Middle frontal gyrus (tissue), 1 donor: ENCODE measurements around the gene PNRC2.

Experiments
- DNase-seq: peaks from one replicate; pipeline ENCODE4 v3.0.0-alpha.2; 2015; ENCODE audit warnings: low spot score; ENCODE audit errors: extremely low spot score

PNRC2 gene, protein sequence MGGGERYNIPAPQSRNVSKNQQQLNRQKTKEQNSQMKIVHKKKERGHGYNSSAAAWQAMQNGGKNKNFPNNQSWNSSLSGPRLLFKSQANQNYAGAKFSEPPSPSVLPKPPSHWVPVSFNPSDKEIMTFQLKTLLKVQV

GRCh38 chr1:23959461-23960290 is at the start of gene PNRC2:
PNRC2 (plus strand) TSS chr1:23959828; CDS start chr1:23961458, 1,630 bp downstream.
- DNase-seq: peak; percentile 93

DNA sequence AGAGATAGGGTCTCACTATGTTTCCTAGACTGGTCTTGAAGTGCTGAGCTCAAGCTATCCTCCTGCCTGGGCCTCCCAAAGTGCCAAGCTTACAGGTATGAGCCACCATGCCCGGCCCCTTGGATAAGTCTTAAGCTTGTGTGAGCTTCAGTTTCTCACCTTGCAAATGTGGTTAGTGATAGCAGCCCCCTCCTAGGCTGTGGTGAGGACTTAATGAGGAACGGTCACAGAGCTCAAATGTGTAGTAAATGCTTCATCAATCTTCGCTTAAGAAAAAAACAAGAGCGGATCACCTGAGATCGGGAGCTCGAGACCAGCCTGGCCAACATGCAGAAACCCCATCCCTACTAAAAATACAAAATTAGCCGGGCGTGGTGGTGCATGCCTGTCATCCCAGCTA is 49.5 kb upstream of the PNRC2 start:
- DNase-seq: no peak

DNA sequence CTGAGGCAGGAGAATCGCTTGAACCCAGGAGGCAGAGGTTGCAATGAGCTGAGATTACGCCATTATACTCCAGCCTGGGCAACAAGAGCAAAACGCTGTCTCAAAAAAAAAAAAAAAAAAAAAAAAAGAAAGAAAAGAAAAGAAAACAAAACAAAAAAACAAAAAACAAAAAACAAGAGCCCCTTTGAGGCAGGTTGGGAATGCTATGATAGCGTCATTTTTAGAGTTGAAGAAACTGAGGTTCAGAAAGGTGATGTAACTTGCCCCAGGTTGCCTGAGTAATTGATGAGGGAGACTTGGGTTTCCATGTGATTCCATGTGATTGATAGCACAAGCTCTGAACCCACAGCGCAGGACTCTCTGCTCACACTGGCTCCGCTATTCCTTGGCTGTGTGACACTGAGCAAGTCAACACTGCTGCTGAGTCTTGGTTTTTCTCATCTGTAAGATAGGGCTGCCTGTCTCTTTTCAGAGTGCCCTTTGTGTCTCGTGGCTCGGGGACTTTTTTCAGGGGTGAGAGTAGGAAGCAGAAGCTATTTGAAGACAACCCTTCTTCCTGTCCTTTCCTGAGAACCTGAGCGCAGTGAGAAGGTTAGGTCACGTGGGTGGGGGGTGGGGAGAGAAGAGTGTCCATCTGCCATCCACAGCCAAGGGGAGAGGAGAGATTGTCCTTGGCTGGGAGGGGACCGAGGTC is 48.9 kb upstream of the PNRC2 start:
- no peak for DNase-seq

GRCh38 chr1:23911921-23912320 is 47.7 kb upstream of the PNRC2 start:
- no peak for DNase-seq

DNA sequence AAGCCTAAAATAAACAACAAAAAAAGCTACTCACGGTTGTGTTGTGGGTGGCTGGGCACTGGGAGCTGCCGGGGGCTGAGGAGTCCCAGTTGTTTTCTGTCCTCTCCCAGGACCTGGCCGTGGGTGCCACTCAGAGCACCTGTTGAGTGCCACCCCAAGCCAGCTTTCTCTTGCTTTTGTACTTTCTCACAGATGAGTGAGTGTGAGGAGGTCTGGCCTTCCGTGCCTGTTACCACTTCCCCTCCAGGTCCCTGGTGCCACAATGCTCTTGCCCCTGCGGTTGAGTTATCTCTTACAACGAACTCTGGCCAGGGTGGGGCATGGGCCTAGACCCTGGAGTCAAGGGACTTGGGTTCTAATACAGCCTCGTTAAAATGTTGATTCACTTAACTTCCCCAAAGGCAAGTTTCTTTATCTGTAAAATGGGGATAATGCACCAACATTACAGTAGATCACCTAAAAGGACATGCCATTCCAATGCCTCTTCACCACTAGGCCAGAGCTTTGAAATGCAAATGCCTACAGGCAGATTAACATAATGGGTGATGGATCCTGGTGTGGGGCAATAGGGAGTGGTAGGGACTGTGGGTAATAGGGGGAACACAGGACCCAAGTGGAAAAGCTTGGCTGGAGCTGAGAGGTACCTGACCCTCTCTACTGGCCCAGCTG is 46.3 kb upstream of the PNRC2 start, which contains the start of gene CNR2:
Gene CNR2, minus strand, starts transcription at position 151 of the 669 bp plus-strand sequence. CDS start 37,745 bp downstream, outside the sequence.
- no peak for DNase-seq

GRCh38 chr1:23914921-23915320 is 44.7 kb upstream of the PNRC2 start:
- DNase-seq: no peak

GRCh38 chr1:23915466-23915865 is 44.2 kb upstream of the PNRC2 start:
- no peak for DNase-seq

- no peak for DNase-seq
Measured at GRCh38 chr1:23916209-23917131, 43.2 kb upstream of the PNRC2 start.

GRCh38 chr1:23922321-23922943 is 37.2 kb upstream of the PNRC2 start:
- no peak for DNase-seq

- DNase-seq: no peak
Measured at GRCh38 chr1:23923592-23924499, 35.8 kb upstream of the PNRC2 start.

DNA sequence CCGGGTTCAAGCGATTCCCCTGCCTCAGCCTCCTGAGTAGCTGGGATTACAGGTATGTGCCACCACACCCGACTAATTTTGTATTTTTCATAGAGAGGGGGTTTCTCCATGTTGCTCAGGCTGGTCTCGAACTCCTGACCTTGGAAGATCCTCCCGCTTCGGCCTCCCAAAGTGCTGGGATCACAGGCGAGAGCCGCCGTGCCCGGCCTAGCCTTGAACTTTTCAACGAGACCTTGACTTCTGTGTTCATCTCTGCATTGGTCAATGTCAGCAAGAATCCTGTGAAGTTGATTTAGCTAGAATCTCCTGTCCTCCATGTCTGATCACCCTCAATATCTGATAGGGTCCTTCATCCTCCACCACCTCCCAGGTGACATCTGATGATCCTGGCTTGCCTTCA is 35.0 kb upstream of the PNRC2 start:
- DNase-seq: no peak

DNA sequence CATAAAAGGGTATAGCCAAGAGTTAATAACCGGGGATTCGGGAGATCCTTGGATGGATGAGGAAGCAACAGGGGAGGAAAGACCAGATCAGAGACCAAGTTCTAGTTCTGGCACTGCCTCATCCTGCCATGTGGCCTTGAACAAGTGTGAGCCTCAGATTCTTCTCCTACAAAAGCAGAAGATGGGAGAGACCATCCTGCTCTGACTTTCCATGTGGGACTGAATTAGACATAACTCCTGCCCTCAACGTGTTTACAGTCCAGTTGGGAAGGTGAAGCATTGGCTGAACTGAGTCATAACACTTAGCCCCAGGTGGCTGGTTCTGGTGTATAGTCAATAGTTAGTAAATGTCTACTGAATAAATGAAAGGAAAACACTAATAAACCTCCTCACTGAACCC is 34.3 kb upstream of the PNRC2 start:
- DNase-seq: no peak

- DNase-seq: no peak
Measured at GRCh38 chr1:23927097-23927496, 32.5 kb upstream of the PNRC2 start.

GRCh38 chr1:23928789-23929188 is 30.8 kb upstream of the PNRC2 start:
- no peak for DNase-seq

DNA sequence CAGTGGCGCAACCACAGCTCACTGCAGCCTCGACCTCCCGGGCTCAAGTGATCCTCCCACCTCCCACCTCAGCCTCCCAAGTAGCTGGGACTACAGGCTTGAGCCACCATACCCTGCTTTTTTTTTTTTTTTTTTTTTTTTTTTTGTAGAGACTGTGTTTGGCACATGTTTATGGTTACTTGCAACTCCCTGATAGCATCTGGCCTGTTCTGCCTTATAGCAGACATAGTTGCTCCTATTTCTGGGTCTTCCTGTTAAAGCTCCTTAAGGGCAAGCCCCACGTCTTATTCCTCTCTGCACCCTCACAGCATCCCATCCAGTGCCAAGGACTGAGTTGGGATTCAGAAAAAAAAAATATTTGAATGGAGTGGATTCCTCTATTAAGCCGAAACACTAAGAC is 29.4 kb upstream of the PNRC2 start:
- DNase-seq: no peak

DNA sequence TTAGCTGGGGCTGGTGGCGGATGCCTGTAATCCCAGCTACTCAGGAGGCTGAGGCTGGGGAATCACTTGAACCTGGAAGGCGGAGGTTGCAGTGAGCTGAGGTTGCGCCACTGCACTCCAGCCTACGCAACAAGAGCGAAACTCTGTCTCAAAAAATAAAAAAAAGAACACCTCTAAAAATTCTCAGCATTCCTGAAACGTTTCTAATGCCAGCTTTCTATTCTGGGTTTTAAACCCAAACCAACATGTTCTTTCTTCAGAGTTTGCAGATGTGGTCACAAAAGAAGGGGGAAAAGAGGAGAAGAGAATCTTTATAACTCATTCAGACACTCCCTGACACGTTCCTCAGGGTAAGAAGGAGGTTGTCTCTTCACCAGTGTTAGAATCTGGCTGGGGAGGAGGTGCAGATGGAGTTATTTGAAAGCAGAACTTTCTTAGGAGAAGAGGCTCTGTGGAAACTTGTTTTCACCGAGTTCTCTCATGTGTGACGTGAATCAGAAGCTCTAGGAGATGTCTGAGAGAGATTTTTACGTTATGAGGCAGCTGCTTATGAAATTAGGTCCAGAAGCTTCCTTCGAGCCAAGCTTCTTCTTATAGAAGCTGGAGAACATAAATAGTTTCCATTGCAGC is 28.7 kb upstream of the PNRC2 start:
- no peak for DNase-seq

DNA sequence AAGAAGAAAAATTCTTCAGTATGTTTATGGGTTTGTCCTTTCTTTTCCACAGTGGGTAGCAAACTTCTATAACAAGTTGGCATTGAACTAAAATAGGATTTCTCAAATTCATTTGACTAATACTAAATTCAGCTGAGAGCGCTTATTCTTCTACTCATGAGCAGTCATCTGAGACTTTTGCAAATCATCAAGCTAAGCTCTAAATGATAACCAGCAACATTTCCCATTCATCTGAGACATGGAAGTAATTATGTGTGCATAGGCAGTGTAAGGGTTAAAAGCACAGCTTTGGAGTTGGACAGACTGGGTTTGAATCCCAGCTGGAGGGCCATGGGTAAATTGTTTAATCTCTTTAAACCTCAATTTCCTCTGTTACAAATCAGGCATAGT is 28.1 kb upstream of the PNRC2 start:
- no peak for DNase-seq

- DNase-seq: no peak
Measured at GRCh38 chr1:23936481-23937176, 23.0 kb upstream of the PNRC2 start.
